ENCODE measurements around the gene ANKRD10. TPM values are rescaled to one million over a fixed set of nuclear protein-coding genes. Genes with fewer than 3 reads are reported as not detected.
A peak's percentile ranks its signal among the peaks of the same experiment; 100 is the strongest.

Gene ANKRD10
- total RNA-seq, 2 donors from 2014 or later: 195 to 200 TPM

GRCh38 chr13:110879482-110879881 is 35.4 kb downstream of the ANKRD10 start:
- Histone ChIP-seq H3K27ac (no peak overlapping the region), H3K27me3 (replicated peaks; ENCODE audit: insufficient read depth) (no peaks in the 10 kb centered on the region), H3K4me1 (ENCODE audit: control insufficient read depth in 1 of 2, low read depth in 2 of 2) (peaks cover 5 to 8% of the 10 kb centered on the region in 2 donors), H3K36me3 (no peaks in the 10 kb centered on the region), H3K9me3 (no peaks in the 10 kb centered on the region), H3K4me3 (no peak overlapping the region)
- TF ChIP-seq CTCF (IDR thresholded peaks at IDR 0.05): no peak
- no peak for DNase-seq (ENCODE audit: low spot score)
- no peak for ATAC-seq (ENCODE audit: insufficient number of reproducible peaks, low FRiP score, low read depth)

- no peak overlapping the region for H3K4me3 ChIP-seq
- no peak for TF ChIP-seq CTCF (IDR thresholded peaks at IDR 0.05)
- ATAC-seq (ENCODE audit: insufficient number of reproducible peaks, low FRiP score, low read depth) (no peak), DNase-seq (ENCODE audit: low spot score) (no peak)
- H3K27ac ChIP-seq: no peak overlapping the region
- no peaks in the 10 kb centered on the region for H3K36me3 ChIP-seq
- no peaks in the 10 kb centered on the region for H3K27me3 ChIP-seq (replicated peaks; ENCODE audit: insufficient read depth)
- H3K9me3 ChIP-seq: no peaks in the 10 kb centered on the region
- peaks cover 5 to 14% of the 10 kb centered on the region in 2 donors for H3K4me1 ChIP-seq (ENCODE audit: control insufficient read depth in 1 of 2, low read depth in 2 of 2)
Measured at GRCh38 chr13:110877737-110878258, 37.1 kb downstream of the ANKRD10 start.

- Histone ChIP-seq H3K4me1 (ENCODE audit: control insufficient read depth in 1 of 2, low read depth in 2 of 2) (peaks cover 5 to 24% of the 10 kb centered on the region in 2 donors), H3K9me3 (no peaks in the 10 kb centered on the region), H3K27ac (no peak overlapping the region), H3K36me3 (no peaks in the 10 kb centered on the region), H3K27me3 (replicated peaks; ENCODE audit: insufficient read depth) (no peaks in the 10 kb centered on the region), H3K4me3 (no peak overlapping the region)
- ATAC-seq (ENCODE audit: insufficient number of reproducible peaks, low FRiP score, low read depth) (no peak), DNase-seq (ENCODE audit: low spot score) (no peak)
- TF ChIP-seq CTCF (IDR thresholded peaks at IDR 0.05): no peak
Measured at GRCh38 chr13:110876609-110877008, 38.3 kb downstream of the ANKRD10 start.

GRCh38 chr13:110875241-110875640 is 39.6 kb downstream of the ANKRD10 start:
- H3K27me3 ChIP-seq (replicated peaks; ENCODE audit: insufficient read depth): no peaks in the 10 kb centered on the region
- ATAC-seq (ENCODE audit: insufficient number of reproducible peaks, low FRiP score, low read depth): no peak
- peaks cover 13 to 35% of the 10 kb centered on the region in 2 donors for H3K4me1 ChIP-seq (ENCODE audit: control insufficient read depth in 1 of 2, low read depth in 2 of 2)
- H3K4me3 ChIP-seq: peak overlapping the region; percentile 66
- no peak for DNase-seq (ENCODE audit: low spot score)
- TF ChIP-seq CTCF (IDR thresholded peaks at IDR 0.05): no peak
- no peak overlapping the region for H3K27ac ChIP-seq
- no peaks in the 10 kb centered on the region for H3K9me3 ChIP-seq
- H3K36me3 ChIP-seq: no peaks in the 10 kb centered on the region

GRCh38 chr13:110874508-110874960 is 40.3 kb downstream of the ANKRD10 start:
- Histone ChIP-seq H3K4me1 (ENCODE audit: control insufficient read depth in 1 of 2, low read depth in 2 of 2) (peaks cover 17 to 40% of the 10 kb centered on the region in 2 donors), H3K27me3 (replicated peaks; ENCODE audit: insufficient read depth) (no peaks in the 10 kb centered on the region), H3K4me3 (peak overlapping the region; percentile 66), H3K27ac (peak overlapping the region in 1 of 2 donors; percentile 19), H3K36me3 (no peaks in the 10 kb centered on the region), H3K9me3 (no peaks in the 10 kb centered on the region)
- DNase-seq (ENCODE audit: low spot score) (peak; percentile 76), ATAC-seq (ENCODE audit: insufficient number of reproducible peaks, low FRiP score, low read depth) (peak; percentile 32)
- no peak for TF ChIP-seq CTCF (IDR thresholded peaks at IDR 0.05)
